Germinal center (tissue), 1 donor: ENCODE results near the gene C11orf16.
"Not testable (repeated sequence)": the region's sequence is repeated elsewhere in the genome, so short reads cannot be mapped to it uniquely, and the experiment has no call there.

ENCODE experiments used
- DNase-seq: peaks from one replicate; pipeline ENCODE4 v3.0.0; 2012; ENCODE audit warnings: mixed read lengths, low spot score

The C11orf16 gene, protein sequence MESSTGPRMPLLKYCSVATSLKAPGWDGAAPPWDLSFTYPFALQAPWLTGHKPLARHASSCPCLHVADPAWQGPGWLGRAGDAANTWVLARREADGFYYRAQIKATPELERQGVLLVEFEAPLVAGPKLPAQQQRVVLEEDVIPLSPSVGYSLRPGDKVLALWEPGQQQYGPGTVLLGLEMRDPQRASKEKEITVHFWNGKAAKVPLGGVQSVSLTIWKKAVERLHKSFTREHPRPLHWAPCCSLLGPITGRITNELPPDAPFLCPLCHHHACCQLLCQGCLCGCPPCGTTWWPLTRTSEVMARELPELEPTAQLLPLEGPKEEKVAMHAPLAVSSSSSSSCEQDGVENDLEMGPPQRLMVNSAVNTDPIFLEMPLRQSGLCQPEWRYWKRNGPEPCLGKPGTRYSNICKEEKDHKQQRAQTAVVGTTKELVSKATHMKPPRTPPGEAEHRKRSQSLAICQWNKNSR

GRCh38 chr11:8932564-8933180, at the start of gene C11orf16:
C11orf16 (minus strand) TSS chr11:8932947; CDS start chr11:8932308, 639 bp downstream.
- no peak for DNase-seq

DNA sequence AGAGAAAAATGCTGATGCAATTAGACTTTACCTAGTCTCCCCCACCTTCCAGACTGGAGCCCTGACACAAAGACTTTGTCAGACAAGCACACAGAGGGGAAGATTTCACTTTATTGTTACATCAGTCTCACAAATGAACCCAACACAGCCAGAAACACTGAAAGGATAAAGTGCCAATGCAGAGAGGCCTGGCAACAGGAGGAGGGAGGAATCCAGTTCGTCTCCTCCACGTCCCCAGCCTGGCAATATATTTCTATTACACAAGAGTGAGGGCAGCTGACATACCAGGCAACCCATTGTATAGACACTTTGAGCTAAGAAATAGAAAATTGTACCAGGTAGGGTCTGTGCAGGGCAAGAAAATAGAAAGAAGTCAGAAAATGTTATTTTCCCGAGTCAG, 47.7 kb upstream of the C11orf16 start:
- no peak for DNase-seq

GRCh38 chr11:8979365-8979764, 46.6 kb upstream of the C11orf16 start:
- DNase-seq = not testable (repeated sequence)

DNA sequence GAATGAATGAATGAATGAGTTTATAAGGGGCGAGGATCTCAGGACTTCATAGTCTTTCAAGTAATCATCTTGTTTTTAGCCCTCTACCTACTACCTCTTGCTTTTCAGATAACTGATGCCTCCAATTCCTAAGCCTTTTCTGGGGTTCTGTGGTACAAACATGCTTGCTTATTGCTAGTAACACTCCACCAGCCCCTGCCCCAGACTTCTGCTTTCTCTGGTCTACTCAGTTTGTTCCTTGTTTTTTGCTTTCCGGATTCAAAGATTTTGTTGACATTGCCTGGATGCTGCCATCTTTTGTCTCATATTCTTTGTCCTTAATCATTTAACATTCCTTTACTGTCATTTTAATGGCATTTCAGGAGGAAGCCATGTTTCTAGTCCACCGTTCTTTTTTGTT, 40.4 kb upstream of the C11orf16 start:
- no peak for DNase-seq

DNA sequence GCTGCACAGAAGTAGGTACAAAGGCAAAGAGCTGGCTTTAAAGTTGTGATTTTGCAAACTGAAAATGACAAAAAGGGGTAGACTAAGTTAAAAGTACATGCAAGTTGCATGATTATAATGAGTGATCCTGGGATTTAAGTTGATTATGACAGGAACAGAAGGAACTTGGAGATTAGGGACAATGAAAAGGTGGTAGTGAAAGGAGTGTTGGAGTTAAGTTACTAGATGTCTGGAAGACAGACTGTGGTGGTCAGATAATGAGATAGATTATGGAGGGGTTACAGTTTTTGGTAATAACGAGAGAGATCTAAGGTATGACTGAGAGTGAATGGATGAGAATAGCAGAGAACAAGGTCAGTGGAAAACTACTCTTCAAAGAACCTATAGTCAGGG, 39.2 kb upstream of the C11orf16 start:
- no peak for DNase-seq

DNA sequence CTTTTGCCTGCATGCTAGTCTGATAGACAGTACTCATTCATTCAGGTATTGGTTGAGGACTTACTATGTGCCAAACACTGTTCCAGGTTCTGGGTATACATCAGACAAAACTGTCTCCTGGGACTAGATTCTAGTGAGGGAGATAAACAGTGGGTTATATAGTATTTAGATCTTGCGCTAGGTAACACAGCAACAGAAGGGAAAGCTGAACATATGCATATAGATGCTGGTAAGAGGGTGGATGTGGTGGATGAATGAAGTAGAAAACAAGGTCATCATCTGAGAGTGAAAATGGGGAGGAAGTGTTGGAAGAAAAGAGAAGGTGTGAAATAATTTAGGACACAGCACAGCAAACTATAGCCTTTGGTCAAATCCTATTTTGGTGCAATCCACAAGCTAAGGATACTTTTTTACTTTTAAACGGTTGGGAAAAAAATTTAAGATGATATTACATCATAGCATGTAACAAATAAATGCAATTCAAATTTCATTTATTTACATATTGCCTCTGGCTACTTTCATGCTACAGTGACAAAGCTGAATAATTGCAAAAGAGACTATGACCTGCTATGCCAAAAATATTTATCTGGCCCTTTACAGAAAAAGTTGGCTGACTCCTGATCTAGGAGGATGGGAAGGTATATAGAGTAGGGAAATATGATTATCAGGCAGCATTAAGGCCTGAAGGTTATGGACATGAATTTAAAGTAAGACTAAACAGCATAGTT, 38.6 kb upstream of the C11orf16 start:
- no peak for DNase-seq

GRCh38 chr11:8967184-8967583, 34.4 kb upstream of the C11orf16 start:
- DNase-seq = no peak

GRCh38 chr11:8964324-8965320, 31.9 kb upstream of the C11orf16 start, which contains the start of gene TMEM9B:
TMEM9B (minus strand) TSS chr11:8964442; CDS start chr11:8964313, 129 bp downstream.
- DNase-seq = peak; percentile 82

DNA sequence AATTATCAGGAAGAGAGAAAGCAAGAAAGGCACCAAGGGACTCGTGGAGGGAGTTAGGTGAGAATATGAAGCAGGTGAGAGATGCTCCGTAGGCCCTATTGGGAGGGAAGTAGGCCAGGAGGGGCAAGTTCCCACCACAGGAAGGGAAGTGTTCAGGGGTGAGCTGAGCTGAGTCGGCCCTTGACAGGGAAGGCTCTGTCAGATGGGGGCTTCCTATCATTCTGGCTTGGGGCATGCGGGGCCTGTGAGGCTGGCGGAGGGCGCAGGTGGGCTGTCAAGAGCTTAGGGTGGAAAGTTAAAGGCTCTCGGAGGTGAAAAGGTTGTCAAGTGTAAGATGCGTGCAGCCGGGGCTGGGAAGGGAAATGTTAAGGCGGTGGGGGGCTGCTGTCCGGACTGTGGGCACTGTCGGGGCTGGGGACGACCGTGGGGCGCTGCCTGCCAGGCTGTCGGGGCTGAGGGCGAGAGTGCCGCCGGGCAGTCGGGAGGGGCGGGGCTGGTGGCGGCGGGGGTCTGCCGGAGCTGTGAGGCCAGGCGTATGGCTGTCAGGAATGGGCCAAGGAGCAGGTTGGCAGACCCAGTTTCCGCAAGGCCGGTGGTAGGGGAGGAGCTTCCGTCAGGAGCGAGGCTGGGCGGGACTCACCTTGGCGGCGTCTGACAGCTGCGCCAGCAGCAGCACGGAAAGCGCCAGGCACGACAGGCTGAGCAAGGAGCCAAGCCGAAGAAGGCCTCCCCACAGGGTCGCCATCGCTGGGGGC, 31.0 kb upstream of the C11orf16 start:
- peak; percentile 80 for DNase-seq

- DNase-seq = no peak
Observed at GRCh38 chr11:8962841-8963240, 30.1 kb upstream of the C11orf16 start.

DNA sequence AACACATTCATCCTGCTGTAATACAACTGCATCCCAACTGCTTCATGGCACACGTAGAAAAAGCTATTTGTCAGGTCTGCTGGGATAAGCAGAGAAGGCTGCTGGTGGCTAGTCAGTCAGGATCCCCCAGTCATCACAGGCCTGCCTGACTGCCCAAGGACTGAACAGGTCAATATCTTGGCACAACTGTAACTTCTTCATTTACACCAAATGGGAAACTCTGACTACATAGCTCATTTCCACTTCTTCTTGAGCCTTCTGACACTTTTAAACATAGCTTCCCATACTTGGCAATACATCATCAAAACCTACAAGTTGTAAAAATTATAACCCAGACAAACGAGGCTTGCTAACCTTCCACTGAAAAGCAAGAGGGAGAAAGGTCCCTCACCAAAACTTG, 28.7 kb upstream of the C11orf16 start:
- DNase-seq = no peak

DNA sequence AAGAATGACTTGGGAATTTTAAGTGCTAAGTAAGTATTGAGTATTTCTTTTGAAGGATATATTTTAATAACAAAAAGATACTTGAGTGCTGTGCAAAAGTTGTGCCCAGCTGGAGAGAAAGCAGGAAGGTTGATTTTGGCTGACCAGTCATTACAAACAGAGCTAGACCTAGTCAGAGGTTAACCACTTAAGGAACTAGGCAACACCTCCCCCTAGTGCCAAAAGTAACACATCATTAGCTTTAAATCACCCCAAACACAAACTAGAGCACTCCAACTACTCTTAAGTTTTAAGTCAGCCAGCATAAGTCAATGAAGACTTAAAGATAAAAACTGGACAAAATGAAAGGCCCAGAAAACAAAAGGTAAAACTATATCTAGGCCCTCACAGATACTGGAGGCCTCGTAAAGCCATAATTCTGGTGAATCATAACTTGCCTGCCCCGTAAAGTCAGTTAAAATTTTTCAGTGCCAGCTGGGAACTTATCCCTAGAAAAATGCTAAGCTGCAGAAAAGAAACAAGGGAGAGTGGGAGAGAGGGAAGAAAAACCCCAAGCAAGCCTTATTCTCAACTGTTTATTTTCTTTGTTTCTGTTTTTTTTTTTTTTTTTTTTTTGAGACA, 26.9 kb upstream of the C11orf16 start:
- DNase-seq = peak; percentile 67

- no peak for DNase-seq
Observed at GRCh38 chr11:8956860-8957259, 24.1 kb upstream of the C11orf16 start.

GRCh38 chr11:8948886-8949285, 16.1 kb upstream of the C11orf16 start:
- no peak for DNase-seq

DNA sequence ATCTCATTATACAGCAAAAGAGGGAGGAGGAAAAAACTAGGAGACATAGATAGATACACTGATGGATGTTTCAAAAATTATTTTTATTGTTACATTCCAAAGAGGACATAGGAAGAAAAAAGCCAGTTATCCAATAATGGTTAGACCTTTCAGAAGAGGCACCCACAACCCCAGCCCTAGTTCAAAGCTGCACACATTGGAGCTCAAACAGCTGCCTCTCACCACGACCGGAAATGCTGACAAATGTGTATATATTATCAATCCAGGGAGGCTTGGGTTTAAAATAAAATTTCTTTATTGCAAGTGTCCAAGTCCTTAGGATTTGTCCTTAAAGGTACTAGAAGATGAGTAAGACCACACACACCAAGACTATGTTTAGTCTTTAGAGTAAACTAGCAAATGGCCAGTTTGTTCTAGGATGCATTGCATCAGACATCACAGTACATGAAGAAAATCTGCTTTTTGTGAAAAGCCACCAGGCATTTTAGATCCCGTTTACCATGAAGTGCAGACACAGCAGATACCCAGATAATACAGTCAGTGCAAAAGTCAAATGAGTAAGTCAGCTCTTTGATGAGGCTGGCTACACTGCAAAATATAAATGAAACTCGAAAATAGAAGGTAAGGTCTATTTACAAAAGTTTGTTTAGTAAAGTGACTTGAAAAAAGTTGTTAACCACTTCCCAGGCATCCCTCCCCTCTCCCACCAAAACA, 14.6 kb upstream of the C11orf16 start:
- DNase-seq = no peak

DNA sequence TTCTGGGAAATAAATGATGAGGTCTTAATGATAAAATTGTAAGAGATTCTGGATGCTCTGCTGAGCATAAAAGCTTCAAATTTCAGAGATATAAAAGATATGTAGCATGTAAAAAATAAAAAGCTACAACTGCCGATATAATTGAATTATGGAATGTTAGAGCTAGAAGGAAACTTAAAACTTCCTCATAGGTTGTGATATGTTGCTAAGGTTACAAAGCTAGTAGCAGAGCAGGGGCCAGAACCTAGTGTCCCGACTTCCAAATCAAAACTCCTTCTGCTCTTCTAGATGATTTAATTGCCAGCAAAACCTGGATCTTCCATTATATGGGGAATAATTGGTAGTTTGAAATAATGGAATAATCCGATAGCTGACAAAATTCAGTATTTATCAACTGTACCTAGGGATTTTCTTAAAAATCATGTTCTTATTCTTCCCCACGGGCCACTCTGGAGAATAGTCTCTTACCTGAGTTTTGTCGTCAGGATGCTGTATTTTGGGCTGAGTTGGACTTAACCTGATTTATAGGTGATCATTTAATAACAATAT, 9.8 kb upstream of the C11orf16 start, which contains the start of gene ASCL3:
TSS of gene ASCL3 (minus strand) at position 499 of the 549 bp plus-strand sequence. CDS start 4,855 bp downstream, outside the sequence.
- no peak for DNase-seq

GRCh38 chr11:8941341-8942103, 8.8 kb upstream of the C11orf16 start:
- DNase-seq = no peak

DNA sequence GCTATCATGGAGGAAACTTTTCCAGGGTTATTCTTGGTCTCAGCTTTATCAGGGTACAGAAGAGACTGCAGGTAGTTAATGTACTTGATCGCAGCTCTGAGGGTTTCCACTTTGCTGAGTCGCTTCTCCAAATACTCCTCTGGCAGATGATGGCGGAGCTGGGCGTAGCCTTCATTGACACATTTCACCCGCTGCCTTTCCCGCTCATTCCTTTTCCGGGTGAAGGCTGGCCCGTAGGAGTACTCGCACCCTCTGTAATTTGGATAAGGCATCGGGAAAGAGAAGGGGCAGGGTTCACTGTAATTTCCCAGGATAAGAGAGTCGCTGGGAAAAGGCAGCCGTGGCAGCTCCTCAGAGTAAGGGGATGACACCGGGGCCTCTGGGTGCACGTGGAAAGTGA, 4.9 kb upstream of the C11orf16 start:
- no peak for DNase-seq
